Bronchial epithelial cell (primary cell): Measurements from ENCODE around the gene PPP2R5E. TPM values are rescaled to one million over a fixed set of nuclear protein-coding genes. Genes with fewer than 3 reads are reported as not detected.

ENCODE experiments used
- DNase-seq: peaks from one replicate; pipeline ENCODE4 v3.0.0-alpha.2; 2010; ENCODE audit warnings: low read depth
- FAIRE-seq: peaks from 2 replicates; lab custom pipeline; 2011; peaks lifted over from hg19 to GRCh38; lab: Jason Lieb, UNC
- H3K27me3 ChIP-seq: 2 replicates; pipeline ENCODE4 v1.5.1; 2011; ENCODE audit warnings: low read length; ENCODE audit not compliant: control insufficient read depth, insufficient read depth
- H3K36me3 ChIP-seq: 2 replicates; pipeline ENCODE4 v1.5.1; 2011; ENCODE audit warnings: low read length; ENCODE audit not compliant: control insufficient read depth, insufficient read depth
- H3K4me3 ChIP-seq: 2 replicates; pipeline ENCODE4 v1.5.1; 2011; ENCODE audit warnings: mild to moderate bottlenecking, low read depth, low read length, control low read depth
- total RNA-seq: library from RNA; depleted of rRNA; stranded (reverse); fragments of >200 nt; gene quantifications from 2 replicates; pipeline ENCODE4 v1.2.1, GENCODE V29; 2014
- TF ChIP-seq, protein P1 (sequence below): IDR thresholded peaks from 2 replicates; pipeline ENCODE4 v1.5.1; 2011; ENCODE audit warnings: mild to moderate bottlenecking, moderate library complexity, low read length, control low read depth, inconsistent platforms; ENCODE audit not compliant: insufficient read depth, severe bottlenecking

PPP2R5E gene
- total RNA-seq, 1 donor from 2014 or later: 11.6 TPM

DNA sequence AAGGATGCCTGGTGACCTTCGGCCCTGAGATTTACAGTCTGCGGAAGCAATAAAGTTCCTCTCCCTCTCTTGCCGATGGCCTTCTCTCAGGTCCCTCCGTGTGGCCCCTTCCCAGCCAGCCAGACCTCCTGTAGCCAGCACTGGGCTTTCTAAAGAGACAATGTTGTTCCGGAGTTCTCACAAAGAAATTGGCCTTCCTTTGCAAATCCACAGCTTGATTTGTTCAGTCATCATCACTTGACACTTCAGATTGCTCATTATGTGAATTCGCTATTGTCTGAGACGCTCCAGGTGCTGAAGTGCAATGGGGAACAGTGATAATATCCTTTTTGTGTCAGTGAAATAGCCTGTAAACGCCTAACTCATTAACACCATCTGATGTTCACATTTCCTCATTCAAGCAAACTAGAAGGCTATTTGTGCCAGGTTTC is 180.8 kb downstream of the PPP2R5E start:
- H3K36me3 ChIP-seq: no peaks in the 10 kb centered on the region
- DNase-seq (no peak), FAIRE-seq (no peak)
- TF ChIP-seq, protein P1, sequence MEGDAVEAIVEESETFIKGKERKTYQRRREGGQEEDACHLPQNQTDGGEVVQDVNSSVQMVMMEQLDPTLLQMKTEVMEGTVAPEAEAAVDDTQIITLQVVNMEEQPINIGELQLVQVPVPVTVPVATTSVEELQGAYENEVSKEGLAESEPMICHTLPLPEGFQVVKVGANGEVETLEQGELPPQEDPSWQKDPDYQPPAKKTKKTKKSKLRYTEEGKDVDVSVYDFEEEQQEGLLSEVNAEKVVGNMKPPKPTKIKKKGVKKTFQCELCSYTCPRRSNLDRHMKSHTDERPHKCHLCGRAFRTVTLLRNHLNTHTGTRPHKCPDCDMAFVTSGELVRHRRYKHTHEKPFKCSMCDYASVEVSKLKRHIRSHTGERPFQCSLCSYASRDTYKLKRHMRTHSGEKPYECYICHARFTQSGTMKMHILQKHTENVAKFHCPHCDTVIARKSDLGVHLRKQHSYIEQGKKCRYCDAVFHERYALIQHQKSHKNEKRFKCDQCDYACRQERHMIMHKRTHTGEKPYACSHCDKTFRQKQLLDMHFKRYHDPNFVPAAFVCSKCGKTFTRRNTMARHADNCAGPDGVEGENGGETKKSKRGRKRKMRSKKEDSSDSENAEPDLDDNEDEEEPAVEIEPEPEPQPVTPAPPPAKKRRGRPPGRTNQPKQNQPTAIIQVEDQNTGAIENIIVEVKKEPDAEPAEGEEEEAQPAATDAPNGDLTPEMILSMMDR: no peak
- no peaks in the 10 kb centered on the region for H3K27me3 ChIP-seq
- H3K4me3 ChIP-seq: no peak overlapping the region

DNA sequence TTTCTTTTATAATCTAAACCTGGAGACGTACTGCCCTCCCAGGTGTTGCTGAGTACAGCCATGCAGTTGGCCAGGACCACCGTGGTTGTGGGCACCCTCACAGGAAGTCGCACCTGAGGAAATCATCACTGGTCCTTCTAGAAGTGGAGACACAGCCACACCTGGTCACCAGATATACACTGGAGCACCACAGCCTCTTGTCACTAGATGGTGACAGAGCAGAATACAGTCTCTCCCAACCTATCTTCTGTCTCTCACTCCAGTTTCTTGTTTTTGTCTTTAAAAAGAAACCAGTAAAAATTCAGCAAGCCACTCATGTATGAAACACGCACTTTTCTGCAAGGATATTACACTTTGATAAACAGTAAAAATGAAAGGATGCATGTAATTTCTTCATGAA is 181.4 kb downstream of the PPP2R5E start:
- no peak for FAIRE-seq
- H3K36me3 ChIP-seq: no peaks in the 10 kb centered on the region

GRCh38 chr14:63357841-63358240 is 185.3 kb downstream of the PPP2R5E start:
- no peak overlapping the region for H3K4me3 ChIP-seq
- H3K36me3 ChIP-seq: no peaks in the 10 kb centered on the region
- DNase-seq: no peak
- H3K27me3 ChIP-seq: no peaks in the 10 kb centered on the region
- FAIRE-seq: no peak
- TF ChIP-seq, protein P1: no peak

More for the DNA sequence above, 181.4 kb downstream of the PPP2R5E start:
- TF ChIP-seq, protein P1: no peak
- Histone ChIP-seq H3K27me3 (no peaks in the 10 kb centered on the region), H3K4me3 (no peak overlapping the region)
- no peak for DNase-seq

DNA sequence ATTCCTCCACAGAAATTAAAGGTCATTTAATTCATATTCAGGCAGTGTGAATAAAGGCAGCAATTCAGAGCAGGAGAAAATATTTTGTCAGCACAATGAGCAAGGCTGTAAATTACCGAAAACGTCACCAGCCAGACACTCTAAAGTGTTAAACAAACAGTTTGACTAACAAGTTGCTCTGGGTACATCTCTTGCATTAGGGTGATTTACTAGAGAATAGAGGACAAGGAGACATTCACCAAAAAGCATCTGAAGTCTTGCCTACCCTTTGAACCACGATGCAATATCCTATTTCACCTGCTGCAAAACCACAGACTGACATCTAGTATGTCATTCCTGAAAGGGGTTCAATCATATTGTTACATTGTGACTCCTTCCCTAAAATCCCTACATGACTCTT is 197.4 kb downstream of the PPP2R5E start:
- DNase-seq: peak; percentile 5
- no peaks in the 10 kb centered on the region for H3K36me3 ChIP-seq
- no peak overlapping the region for H3K4me3 ChIP-seq
- TF ChIP-seq, protein P1: no peak
- peaks cover 2% of the 10 kb centered on the region for H3K27me3 ChIP-seq
- FAIRE-seq: no peak

- Histone ChIP-seq H3K27me3 (peaks cover 2% of the 10 kb centered on the region), H3K36me3 (no peaks in the 10 kb centered on the region), H3K4me3 (no peak overlapping the region)
- no peak for DNase-seq
- no peak for FAIRE-seq
- TF ChIP-seq, protein P1: no peak
Observed at GRCh38 chr14:63344336-63344735, 198.8 kb downstream of the PPP2R5E start.

DNA sequence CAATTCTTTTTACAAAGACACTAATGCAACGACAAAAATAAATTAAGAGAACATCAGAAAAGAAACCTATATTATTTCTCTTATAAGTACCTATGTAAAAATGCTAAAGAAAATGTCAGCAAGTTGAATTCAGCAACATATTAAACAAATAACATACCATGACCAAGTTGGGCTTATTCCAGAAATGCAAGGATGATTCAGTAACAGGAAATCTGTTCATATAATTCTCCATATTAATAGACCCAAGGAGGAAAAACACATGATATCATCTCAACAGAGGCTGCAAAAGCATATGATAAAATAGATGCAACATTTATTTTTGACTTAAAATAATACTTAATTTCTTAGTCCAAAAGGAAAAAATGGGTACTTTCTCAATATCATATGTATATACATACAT is 199.3 kb downstream of the PPP2R5E start:
- DNase-seq: peak; percentile 75
- no peaks in the 10 kb centered on the region for H3K36me3 ChIP-seq
- H3K27me3 ChIP-seq: peaks cover 2% of the 10 kb centered on the region
- TF ChIP-seq, protein P1: no peak
- no peak for FAIRE-seq
- H3K4me3 ChIP-seq: no peak overlapping the region
